Measurements from ENCODE around the gene TACC3. TPM values are rescaled to one million over a fixed set of nuclear protein-coding genes. Genes with fewer than 3 reads are reported as not detected.

Gene TACC3
- total and polyA plus RNA-seq, 9 donors = 8.9 to 37.9 (median 30.7) TPM

GRCh38 chr4:1771555-1772305, 50.4 kb downstream of the TACC3 start:
- H3K36me3 ChIP-seq (ENCODE audit: control insufficient read depth, insufficient read depth, low read length) = no peaks in the 10 kb centered on the region
- H3K4me3 ChIP-seq (ENCODE audit: low read length) = no peak overlapping the region
- WGBS (ENCODE audit: insufficient coverage) = 50% methylated on average over 17 of the region's 28 CpGs
- H3K27ac ChIP-seq (ENCODE audit: low read length) = no peak overlapping the region
- no peaks in the 10 kb centered on the region for H3K9me3 ChIP-seq (replicated peaks; ENCODE audit: control insufficient read depth, low read depth, low read length)
- peaks cover 39% of the 10 kb centered on the region for H3K4me1 ChIP-seq (ENCODE audit: control insufficient read depth, insufficient read depth, low read length)
- H3K27me3 ChIP-seq (ENCODE audit: control insufficient read depth, insufficient read depth, low read length) = peaks cover 26% of the 10 kb centered on the region
- DNase-seq = no peak

- H3K27me3 ChIP-seq (ENCODE audit: control insufficient read depth, insufficient read depth, low read length) = peaks cover 23% of the 10 kb centered on the region
- 68% methylated on average over 16 of the region's 30 CpGs for WGBS (ENCODE audit: insufficient coverage)
- peak; percentile 33 for DNase-seq
- H3K27ac ChIP-seq (ENCODE audit: low read length) = no peak overlapping the region
- H3K4me3 ChIP-seq (ENCODE audit: low read length) = no peak overlapping the region
- H3K4me1 ChIP-seq (ENCODE audit: control insufficient read depth, insufficient read depth, low read length) = peaks cover 40% of the 10 kb centered on the region
- no peaks in the 10 kb centered on the region for H3K9me3 ChIP-seq (replicated peaks; ENCODE audit: control insufficient read depth, low read depth, low read length)
- H3K36me3 ChIP-seq (ENCODE audit: control insufficient read depth, insufficient read depth, low read length) = no peaks in the 10 kb centered on the region
Measured at GRCh38 chr4:1772853-1773538, 51.7 kb downstream of the TACC3 start.

DNA sequence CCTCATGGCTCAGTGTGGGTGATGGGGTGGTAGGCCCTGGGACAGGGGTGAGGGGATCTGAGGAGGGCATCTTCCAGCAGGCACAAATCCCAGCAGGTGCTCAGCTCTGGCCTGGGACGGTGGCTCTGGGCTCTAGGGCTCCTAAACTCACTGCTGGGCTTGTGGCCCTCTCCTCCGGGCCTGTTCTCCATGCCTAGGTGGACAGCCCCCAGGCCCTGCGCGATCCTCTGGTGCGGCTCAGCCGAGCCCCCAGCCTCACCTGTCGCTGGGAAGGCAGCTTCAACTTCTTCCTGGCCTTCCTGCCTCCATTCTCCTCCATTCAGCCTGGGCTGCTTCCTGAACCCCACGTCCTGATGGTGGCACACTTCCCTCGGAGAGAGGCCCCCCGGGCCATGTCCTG, 52.4 kb downstream of the TACC3 start:
- Histone ChIP-seq H3K27ac (ENCODE audit: low read length) (no peak overlapping the region), H3K27me3 (ENCODE audit: control insufficient read depth, insufficient read depth, low read length) (peaks cover 15% of the 10 kb centered on the region)
- 82% methylated on average over 7 of the region's 10 CpGs for WGBS (ENCODE audit: insufficient coverage)

GRCh38 chr4:1775731-1776500, 54.6 kb downstream of the TACC3 start:
- H3K27ac ChIP-seq (ENCODE audit: low read length) = no peak overlapping the region
- no peaks in the 10 kb centered on the region for H3K36me3 ChIP-seq (ENCODE audit: control insufficient read depth, insufficient read depth, low read length)
- no peak for DNase-seq
- no peak overlapping the region for H3K4me3 ChIP-seq (ENCODE audit: low read length)
- whole genome bisulfite sequencing (ENCODE audit: insufficient coverage) = 75% methylated on average over 18 of the region's 23 CpGs
- peaks cover 4% of the 10 kb centered on the region for H3K27me3 ChIP-seq (ENCODE audit: control insufficient read depth, insufficient read depth, low read length)
- H3K4me1 ChIP-seq (ENCODE audit: control insufficient read depth, insufficient read depth, low read length) = peaks cover 46% of the 10 kb centered on the region
- H3K9me3 ChIP-seq (replicated peaks; ENCODE audit: control insufficient read depth, low read depth, low read length) = no peaks in the 10 kb centered on the region

More for the DNA sequence above, 52.4 kb downstream of the TACC3 start:
- DNase-seq = no peak
- H3K36me3 ChIP-seq (ENCODE audit: control insufficient read depth, insufficient read depth, low read length) = no peaks in the 10 kb centered on the region
- H3K9me3 ChIP-seq (replicated peaks; ENCODE audit: control insufficient read depth, low read depth, low read length) = no peaks in the 10 kb centered on the region
- H3K4me1 ChIP-seq (ENCODE audit: control insufficient read depth, insufficient read depth, low read length) = peaks cover 42% of the 10 kb centered on the region
- H3K4me3 ChIP-seq (ENCODE audit: low read length) = no peak overlapping the region

GRCh38 chr4:1776521-1777161, 55.3 kb downstream of the TACC3 start:
- Histone ChIP-seq H3K9me3 (replicated peaks; ENCODE audit: control insufficient read depth, low read depth, low read length) (no peaks in the 10 kb centered on the region), H3K27ac (ENCODE audit: low read length) (no peak overlapping the region), H3K27me3 (ENCODE audit: control insufficient read depth, insufficient read depth, low read length) (no peaks in the 10 kb centered on the region), H3K4me3 (ENCODE audit: low read length) (no peak overlapping the region), H3K36me3 (ENCODE audit: control insufficient read depth, insufficient read depth, low read length) (no peaks in the 10 kb centered on the region), H3K4me1 (ENCODE audit: control insufficient read depth, insufficient read depth, low read length) (peaks cover 42% of the 10 kb centered on the region)
- DNase-seq = no peak
- WGBS (ENCODE audit: insufficient coverage) = 82% methylated on average over 19 of the region's 24 CpGs

GRCh38 chr4:1777822-1778641, 56.7 kb downstream of the TACC3 start:
- 17% methylated on average over 23 of the region's 27 CpGs for WGBS (ENCODE audit: insufficient coverage)
- Histone ChIP-seq H3K4me3 (ENCODE audit: low read length) (no peak overlapping the region), H3K27ac (ENCODE audit: low read length) (no peak overlapping the region), H3K36me3 (ENCODE audit: control insufficient read depth, insufficient read depth, low read length) (no peaks in the 10 kb centered on the region), H3K9me3 (replicated peaks; ENCODE audit: control insufficient read depth, low read depth, low read length) (no peaks in the 10 kb centered on the region), H3K4me1 (ENCODE audit: control insufficient read depth, insufficient read depth, low read length) (peaks cover 33% of the 10 kb centered on the region), H3K27me3 (ENCODE audit: control insufficient read depth, insufficient read depth, low read length) (no peaks in the 10 kb centered on the region)
- DNase-seq = no peak

GRCh38 chr4:1778642-1779392, 57.5 kb downstream of the TACC3 start:
- H3K4me1 ChIP-seq (ENCODE audit: control insufficient read depth, insufficient read depth, low read length) = peaks cover 26% of the 10 kb centered on the region
- no peaks in the 10 kb centered on the region for H3K36me3 ChIP-seq (ENCODE audit: control insufficient read depth, insufficient read depth, low read length)
- no peak for DNase-seq
- no peak overlapping the region for H3K4me3 ChIP-seq (ENCODE audit: low read length)
- H3K27me3 ChIP-seq (ENCODE audit: control insufficient read depth, insufficient read depth, low read length) = no peaks in the 10 kb centered on the region
- no peak overlapping the region for H3K27ac ChIP-seq (ENCODE audit: low read length)
- no peaks in the 10 kb centered on the region for H3K9me3 ChIP-seq (replicated peaks; ENCODE audit: control insufficient read depth, low read depth, low read length)
- WGBS (ENCODE audit: insufficient coverage) = 79% methylated on average over 17 of the region's 18 CpGs

DNA sequence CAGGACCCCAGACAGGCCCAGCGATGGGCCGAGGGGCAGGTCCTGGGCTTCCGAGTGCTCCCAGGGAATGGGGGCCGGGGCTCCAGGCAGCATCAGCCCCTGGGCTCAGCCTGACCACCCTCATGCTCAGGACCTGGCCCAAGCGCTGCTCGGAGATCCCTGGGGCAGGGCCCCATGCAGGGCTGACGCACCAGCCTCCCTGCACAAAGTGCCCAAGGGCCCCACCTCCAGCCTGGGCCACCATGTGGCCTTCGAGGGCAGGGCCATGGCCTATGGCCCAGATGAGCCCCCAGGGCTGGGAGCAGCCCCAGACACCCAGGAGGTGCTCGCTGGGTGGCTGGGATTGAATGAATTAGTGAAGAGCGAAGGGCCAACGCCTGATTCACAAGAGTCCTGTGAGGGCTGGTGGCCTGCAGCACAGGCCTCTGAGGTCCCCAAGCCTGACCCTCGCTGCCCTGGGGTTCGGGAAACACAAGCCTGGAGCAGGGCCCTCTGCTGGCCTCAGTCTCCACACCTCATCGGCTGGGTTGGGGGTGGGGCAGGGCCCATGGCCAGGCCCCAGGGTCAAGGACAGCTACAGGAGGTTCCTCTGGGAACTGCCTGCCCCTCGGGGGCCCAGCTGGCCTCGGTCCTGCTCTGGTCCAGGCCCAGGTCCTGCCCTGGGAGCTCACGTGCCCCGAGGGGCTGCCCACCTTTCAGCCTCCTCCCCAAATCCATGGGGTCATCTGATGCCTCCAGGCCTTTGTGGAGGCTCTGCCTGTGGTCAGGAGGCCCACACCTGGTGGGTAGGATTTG, 58.5 kb downstream of the TACC3 start:
- H3K4me1 ChIP-seq (ENCODE audit: control insufficient read depth, insufficient read depth, low read length) = peaks cover 22% of the 10 kb centered on the region
- WGBS (ENCODE audit: insufficient coverage) = 69% methylated on average over 17 of the region's 18 CpGs
- H3K36me3 ChIP-seq (ENCODE audit: control insufficient read depth, insufficient read depth, low read length) = no peaks in the 10 kb centered on the region
- no peak overlapping the region for H3K4me3 ChIP-seq (ENCODE audit: low read length)
- no peaks in the 10 kb centered on the region for H3K27me3 ChIP-seq (ENCODE audit: control insufficient read depth, insufficient read depth, low read length)
- H3K27ac ChIP-seq (ENCODE audit: low read length) = no peak overlapping the region
- no peaks in the 10 kb centered on the region for H3K9me3 ChIP-seq (replicated peaks; ENCODE audit: control insufficient read depth, low read depth, low read length)
- no peak for DNase-seq

Measured in muscle of leg (tissue), 11 donors.